ENCODE results near the gene BCL2L13. TPM values are rescaled to one million over a fixed set of nuclear protein-coding genes. Genes with fewer than 3 reads are reported as not detected.

BCL2L13 gene
- total RNA-seq, 1 donor from 2014 or later = 69.0 TPM

DNA sequence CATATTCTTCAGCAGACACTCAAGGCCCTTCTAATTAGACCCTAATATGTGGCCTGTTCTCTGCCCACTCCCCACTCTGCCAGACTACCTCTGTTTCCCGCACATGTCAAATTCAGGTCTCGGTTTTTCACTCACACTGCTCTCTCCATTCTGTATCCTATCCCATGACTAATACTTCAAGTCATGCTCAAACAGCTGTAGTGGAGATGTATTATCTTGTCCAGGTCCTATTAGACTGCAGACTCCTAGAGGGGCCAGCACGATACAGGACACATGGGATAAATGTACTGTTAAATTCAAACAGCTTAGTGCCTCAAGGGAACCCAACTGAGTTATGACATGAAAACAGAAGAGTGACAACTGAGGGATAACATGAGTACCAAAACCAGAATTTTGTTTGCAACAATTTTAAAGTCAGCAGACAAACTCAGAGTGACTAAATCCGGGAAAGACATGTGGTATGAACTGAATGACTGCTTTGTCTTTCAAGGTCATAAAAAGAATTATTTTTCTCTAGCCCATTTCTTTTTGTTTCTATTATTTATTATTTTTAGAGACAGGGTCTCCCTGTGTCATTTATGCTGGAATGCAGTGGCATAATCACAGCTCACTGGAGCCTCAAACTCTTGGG, 30.6 kb upstream of the BCL2L13 start:
- H3K4me1 Mint-ChIP-seq (ENCODE audit: low read depth, unreplicated experiment) = peaks cover 2% of the 10 kb centered on the region
- no peak overlapping the region for H3K4me2 ChIP-seq (ENCODE audit: low read length)
- H3K36me3 Mint-ChIP-seq (ENCODE audit: low read depth, unreplicated experiment) = peaks cover 14% of the 10 kb centered on the region
- H3K27ac ChIP-seq (ENCODE audit: low read depth, low read length) = no peak overlapping the region
- H3K4me3 Mint-ChIP-seq (ENCODE audit: unreplicated experiment) = no peak overlapping the region
- peaks cover 55% of the 10 kb centered on the region for H4K20me1 ChIP-seq (ENCODE audit: insufficient read depth, low read length)
- no peaks in the 10 kb centered on the region for H3K9me3 Mint-ChIP-seq (ENCODE audit: unreplicated experiment)
- no peaks in the 10 kb centered on the region for H3K27me3 ChIP-seq (ENCODE audit: insufficient read depth, low read length)
- TF ChIP-seq, protein P1, sequence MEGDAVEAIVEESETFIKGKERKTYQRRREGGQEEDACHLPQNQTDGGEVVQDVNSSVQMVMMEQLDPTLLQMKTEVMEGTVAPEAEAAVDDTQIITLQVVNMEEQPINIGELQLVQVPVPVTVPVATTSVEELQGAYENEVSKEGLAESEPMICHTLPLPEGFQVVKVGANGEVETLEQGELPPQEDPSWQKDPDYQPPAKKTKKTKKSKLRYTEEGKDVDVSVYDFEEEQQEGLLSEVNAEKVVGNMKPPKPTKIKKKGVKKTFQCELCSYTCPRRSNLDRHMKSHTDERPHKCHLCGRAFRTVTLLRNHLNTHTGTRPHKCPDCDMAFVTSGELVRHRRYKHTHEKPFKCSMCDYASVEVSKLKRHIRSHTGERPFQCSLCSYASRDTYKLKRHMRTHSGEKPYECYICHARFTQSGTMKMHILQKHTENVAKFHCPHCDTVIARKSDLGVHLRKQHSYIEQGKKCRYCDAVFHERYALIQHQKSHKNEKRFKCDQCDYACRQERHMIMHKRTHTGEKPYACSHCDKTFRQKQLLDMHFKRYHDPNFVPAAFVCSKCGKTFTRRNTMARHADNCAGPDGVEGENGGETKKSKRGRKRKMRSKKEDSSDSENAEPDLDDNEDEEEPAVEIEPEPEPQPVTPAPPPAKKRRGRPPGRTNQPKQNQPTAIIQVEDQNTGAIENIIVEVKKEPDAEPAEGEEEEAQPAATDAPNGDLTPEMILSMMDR (IDR thresholded peaks at IDR 0.05; ENCODE audit: insufficient read depth, low read depth, low read length) = no peak
- TF ChIP-seq EZH2 (IDR thresholded peaks at IDR 0.05; ENCODE audit: insufficient read depth, low read length) = no peak
- H2AFZ ChIP-seq (ENCODE audit: low read depth, low read length) = no peak overlapping the region
- FAIRE-seq (no peak), DNase-seq (ENCODE audit: low read depth) (no peak)
- no peak overlapping the region for H3K9ac ChIP-seq (ENCODE audit: low read length)
- H3K36me3 ChIP-seq (ENCODE audit: insufficient read depth, low read length) = peaks cover 39% of the 10 kb centered on the region
- H3K4me3 ChIP-seq (ENCODE audit: insufficient read depth, low read depth, low read length) = no peak overlapping the region
- H3K79me2 ChIP-seq (ENCODE audit: insufficient read depth, low read length) = peaks cover 39% of the 10 kb centered on the region
- no peaks in the 10 kb centered on the region for H3K27me3 Mint-ChIP-seq (ENCODE audit: low read depth, unreplicated experiment)
- H3K9me3 ChIP-seq (ENCODE audit: insufficient read depth, low read depth, low read length) = no peaks in the 10 kb centered on the region
- no peak overlapping the region for H3K27ac Mint-ChIP-seq (ENCODE audit: unreplicated experiment)
- no peaks in the 10 kb centered on the region for H3K4me1 ChIP-seq (ENCODE audit: insufficient read depth, low read length)

DNA sequence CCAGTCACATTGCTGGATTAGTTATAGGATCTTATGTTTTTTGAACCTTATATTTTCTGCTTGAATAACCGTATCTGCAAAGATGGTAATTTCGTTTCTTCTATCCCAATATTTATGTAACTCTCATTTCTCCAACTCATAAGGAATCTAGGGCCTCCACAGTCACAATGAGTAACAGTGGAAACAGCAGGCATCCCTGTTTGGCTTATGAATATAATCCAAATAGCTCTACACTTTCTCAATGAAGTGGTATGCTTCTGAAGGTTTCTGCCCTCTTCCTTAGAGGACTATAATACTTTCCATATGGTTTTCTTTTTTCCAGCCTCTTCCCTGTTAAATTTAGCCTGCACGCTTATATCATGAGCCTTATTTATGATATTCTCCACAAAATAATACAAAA, 26.5 kb upstream of the BCL2L13 start:
- Histone ChIP-seq H3K4me3 (ENCODE audit: insufficient read depth, low read depth, low read length) (no peak overlapping the region), H2AFZ (ENCODE audit: low read depth, low read length) (no peak overlapping the region), H3K9ac (ENCODE audit: low read length) (no peak overlapping the region), H3K4me1 (ENCODE audit: insufficient read depth, low read length) (no peaks in the 10 kb centered on the region), H3K27ac (ENCODE audit: low read depth, low read length) (no peak overlapping the region), H3K27me3 (ENCODE audit: insufficient read depth, low read length) (no peaks in the 10 kb centered on the region), H3K36me3 (ENCODE audit: insufficient read depth, low read length) (peaks cover 37% of the 10 kb centered on the region), H3K4me2 (ENCODE audit: low read length) (no peak overlapping the region), H3K9me3 (ENCODE audit: insufficient read depth, low read depth, low read length) (no peaks in the 10 kb centered on the region), H3K79me2 (ENCODE audit: insufficient read depth, low read length) (peaks cover 15% of the 10 kb centered on the region), H4K20me1 (ENCODE audit: insufficient read depth, low read length) (peaks cover 24% of the 10 kb centered on the region)
- Mint-ChIP-seq H3K27ac (ENCODE audit: unreplicated experiment) (no peak overlapping the region), H3K4me1 (ENCODE audit: low read depth, unreplicated experiment) (peaks cover 2% of the 10 kb centered on the region), H3K9me3 (ENCODE audit: unreplicated experiment) (no peaks in the 10 kb centered on the region), H3K4me3 (ENCODE audit: unreplicated experiment) (no peak overlapping the region), H3K36me3 (ENCODE audit: low read depth, unreplicated experiment) (peaks cover 12% of the 10 kb centered on the region), H3K27me3 (ENCODE audit: low read depth, unreplicated experiment) (no peaks in the 10 kb centered on the region)
- no peak for TF ChIP-seq EZH2 (IDR thresholded peaks at IDR 0.05; ENCODE audit: insufficient read depth, low read length)
- TF ChIP-seq, protein P1 (IDR thresholded peaks at IDR 0.05; ENCODE audit: insufficient read depth, low read depth, low read length) = no peak
- DNase-seq (ENCODE audit: low read depth) = no peak
- FAIRE-seq = no peak

DNA sequence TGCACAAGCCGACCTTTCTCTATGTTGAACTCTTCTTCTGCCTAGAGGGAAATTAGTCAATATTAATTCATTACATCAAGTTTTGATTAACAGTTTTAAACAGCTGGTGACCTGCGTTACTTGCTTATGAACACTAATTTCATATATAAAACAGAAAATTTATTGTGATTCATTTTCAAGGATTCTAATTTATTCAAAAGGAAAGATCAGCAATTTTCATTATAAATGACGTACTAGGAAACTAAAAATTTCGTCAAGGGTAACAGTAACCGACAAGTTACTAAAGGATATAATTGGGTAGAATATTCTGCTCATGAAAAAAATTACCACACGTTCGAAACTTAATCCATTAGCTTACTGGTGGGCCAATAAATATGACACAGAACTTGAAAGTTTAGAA, 25.3 kb upstream of the BCL2L13 start:
- Histone ChIP-seq H3K36me3 (ENCODE audit: insufficient read depth, low read length) (peaks cover 36% of the 10 kb centered on the region), H3K27ac (ENCODE audit: low read depth, low read length) (no peak overlapping the region), H3K4me1 (ENCODE audit: insufficient read depth, low read length) (no peaks in the 10 kb centered on the region), H3K9ac (ENCODE audit: low read length) (no peak overlapping the region), H3K79me2 (ENCODE audit: insufficient read depth, low read length) (peaks cover 12% of the 10 kb centered on the region), H4K20me1 (ENCODE audit: insufficient read depth, low read length) (peaks cover 16% of the 10 kb centered on the region), H2AFZ (ENCODE audit: low read depth, low read length) (no peak overlapping the region), H3K27me3 (ENCODE audit: insufficient read depth, low read length) (no peaks in the 10 kb centered on the region), H3K9me3 (ENCODE audit: insufficient read depth, low read depth, low read length) (no peaks in the 10 kb centered on the region), H3K4me3 (ENCODE audit: insufficient read depth, low read depth, low read length) (no peak overlapping the region), H3K4me2 (ENCODE audit: low read length) (no peak overlapping the region)
- H3K4me1 Mint-ChIP-seq (ENCODE audit: low read depth, unreplicated experiment) = peaks cover 1% of the 10 kb centered on the region
- peaks cover 15% of the 10 kb centered on the region for H3K36me3 Mint-ChIP-seq (ENCODE audit: low read depth, unreplicated experiment)
- H3K27ac Mint-ChIP-seq (ENCODE audit: unreplicated experiment) = no peak overlapping the region
- TF ChIP-seq EZH2 (IDR thresholded peaks at IDR 0.05; ENCODE audit: insufficient read depth, low read length) = no peak
- TF ChIP-seq, protein P1 (IDR thresholded peaks at IDR 0.05; ENCODE audit: insufficient read depth, low read depth, low read length) = no peak
- H3K27me3 Mint-ChIP-seq (ENCODE audit: low read depth, unreplicated experiment) = no peaks in the 10 kb centered on the region
- no peaks in the 10 kb centered on the region for H3K9me3 Mint-ChIP-seq (ENCODE audit: unreplicated experiment)
- no peak for FAIRE-seq
- DNase-seq (ENCODE audit: low read depth) = no peak
- H3K4me3 Mint-ChIP-seq (ENCODE audit: unreplicated experiment) = no peak overlapping the region
